ENCODE measurements around the gene LIN9. TPM values are rescaled to one million over a fixed set of nuclear protein-coding genes. Genes with fewer than 3 reads are reported as not detected.

The LIN9 gene
- total RNA-seq, 1 donor from 2014 or later = 14.0 TPM

DNA sequence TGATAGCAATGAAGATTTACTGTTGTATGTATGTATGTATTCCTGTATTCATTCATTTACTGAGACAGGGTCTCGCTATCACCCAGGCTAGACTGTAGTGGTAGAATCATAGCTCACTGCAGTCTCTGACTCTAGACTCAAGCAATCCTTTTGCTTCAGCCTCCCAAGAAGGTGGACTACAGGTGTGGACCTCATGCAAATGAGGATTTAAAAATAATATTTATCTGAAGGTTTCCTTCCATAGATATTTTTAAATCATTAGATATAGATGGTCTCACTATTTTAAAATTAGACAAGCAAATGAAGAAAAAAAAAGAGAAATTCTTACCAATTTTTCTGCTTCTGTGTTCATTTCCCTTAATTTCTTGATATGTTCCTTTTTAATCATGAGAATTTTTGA, 58.5 kb downstream of the LIN9 start:
- Mint-ChIP-seq H3K27me3 (ENCODE audit: low read depth) (no peaks in the 10 kb centered on the region), H3K9me3 (no peaks in the 10 kb centered on the region), H3K4me1 (no peaks in the 10 kb centered on the region), H3K27ac (ENCODE audit: unreplicated experiment) (no peak overlapping the region), H3K4me3 (no peak overlapping the region), H3K36me3 (ENCODE audit: low read depth) (peaks cover 13% of the 10 kb centered on the region)
- no peak for DNase-seq (ENCODE audit: low read depth, low spot score)
- TF ChIP-seq, protein P1, sequence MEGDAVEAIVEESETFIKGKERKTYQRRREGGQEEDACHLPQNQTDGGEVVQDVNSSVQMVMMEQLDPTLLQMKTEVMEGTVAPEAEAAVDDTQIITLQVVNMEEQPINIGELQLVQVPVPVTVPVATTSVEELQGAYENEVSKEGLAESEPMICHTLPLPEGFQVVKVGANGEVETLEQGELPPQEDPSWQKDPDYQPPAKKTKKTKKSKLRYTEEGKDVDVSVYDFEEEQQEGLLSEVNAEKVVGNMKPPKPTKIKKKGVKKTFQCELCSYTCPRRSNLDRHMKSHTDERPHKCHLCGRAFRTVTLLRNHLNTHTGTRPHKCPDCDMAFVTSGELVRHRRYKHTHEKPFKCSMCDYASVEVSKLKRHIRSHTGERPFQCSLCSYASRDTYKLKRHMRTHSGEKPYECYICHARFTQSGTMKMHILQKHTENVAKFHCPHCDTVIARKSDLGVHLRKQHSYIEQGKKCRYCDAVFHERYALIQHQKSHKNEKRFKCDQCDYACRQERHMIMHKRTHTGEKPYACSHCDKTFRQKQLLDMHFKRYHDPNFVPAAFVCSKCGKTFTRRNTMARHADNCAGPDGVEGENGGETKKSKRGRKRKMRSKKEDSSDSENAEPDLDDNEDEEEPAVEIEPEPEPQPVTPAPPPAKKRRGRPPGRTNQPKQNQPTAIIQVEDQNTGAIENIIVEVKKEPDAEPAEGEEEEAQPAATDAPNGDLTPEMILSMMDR (conservative IDR thresholded peaks at IDR 0.05) = no peak

DNA sequence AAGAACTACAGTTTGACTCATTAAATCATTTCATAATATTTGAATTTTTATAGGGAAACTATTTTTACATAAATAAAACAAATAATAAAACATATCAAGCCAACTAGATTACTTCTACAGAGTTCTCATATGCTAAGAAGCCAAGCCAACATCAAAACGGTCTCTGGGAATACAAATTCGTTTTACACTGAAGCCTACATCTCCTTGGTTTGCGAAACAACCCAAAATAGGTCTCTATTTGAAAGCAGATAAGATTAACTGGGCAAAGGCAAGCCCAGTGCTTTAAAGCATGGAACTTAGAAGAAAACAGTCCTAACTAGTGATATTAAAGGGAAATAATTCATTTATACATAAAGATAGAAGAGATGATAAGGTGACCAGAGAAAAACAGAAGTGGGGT, 60.2 kb downstream of the LIN9 start:
- H3K4me1 Mint-ChIP-seq = no peaks in the 10 kb centered on the region
- no peak overlapping the region for H3K4me3 Mint-ChIP-seq
- H3K27ac Mint-ChIP-seq (ENCODE audit: unreplicated experiment) = no peak overlapping the region
- TF ChIP-seq, protein P1 (conservative IDR thresholded peaks at IDR 0.05) = no peak
- DNase-seq (ENCODE audit: low read depth, low spot score) = no peak
- H3K9me3 Mint-ChIP-seq = no peaks in the 10 kb centered on the region
- no peaks in the 10 kb centered on the region for H3K27me3 Mint-ChIP-seq (ENCODE audit: low read depth)
- peaks cover 11% of the 10 kb centered on the region for H3K36me3 Mint-ChIP-seq (ENCODE audit: low read depth)

DNA sequence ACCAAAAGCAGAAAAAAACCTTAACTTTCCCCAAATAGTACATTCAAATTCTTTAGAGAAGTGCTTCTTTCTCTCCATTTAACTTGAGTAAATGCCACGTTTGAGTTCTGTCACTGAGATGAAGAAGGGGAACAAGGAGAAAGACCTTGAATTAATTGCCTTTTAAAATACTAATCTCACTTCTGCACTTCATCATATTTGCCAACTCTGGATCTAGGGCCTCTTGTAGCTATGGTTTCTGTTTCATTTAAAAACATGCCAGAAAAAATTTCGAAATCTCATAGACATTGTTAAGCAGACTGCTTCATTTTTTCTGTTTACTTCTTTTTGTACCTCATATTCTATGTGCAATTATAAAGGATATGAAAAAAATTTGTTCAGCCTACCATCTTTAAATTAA, 60.9 kb downstream of the LIN9 start:
- TF ChIP-seq, protein P1 (conservative IDR thresholded peaks at IDR 0.05) = no peak
- no peaks in the 10 kb centered on the region for H3K4me1 Mint-ChIP-seq

DNA sequence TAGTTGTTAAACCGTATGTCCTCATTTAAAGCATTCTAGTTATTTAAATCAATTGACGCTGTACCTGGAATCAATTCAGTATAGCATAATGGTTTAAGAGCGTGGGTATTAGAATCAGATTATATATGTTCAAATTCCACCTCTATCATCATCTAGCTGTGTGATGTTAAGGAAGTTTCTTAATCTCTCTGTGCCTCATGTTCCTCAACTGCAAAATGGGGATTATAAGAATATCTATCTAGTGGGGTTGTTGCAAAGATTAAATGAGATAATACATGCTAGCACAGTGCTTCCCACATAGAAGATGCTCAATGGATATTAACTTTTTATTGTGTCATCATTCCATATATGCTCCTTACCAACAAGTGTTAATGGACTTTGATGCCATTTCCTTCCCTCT, 69.5 kb downstream of the LIN9 start:
- TF ChIP-seq, protein P1 (conservative IDR thresholded peaks at IDR 0.05) = no peak
- no peaks in the 10 kb centered on the region for H3K27me3 Mint-ChIP-seq (ENCODE audit: low read depth)
- peaks cover 3% of the 10 kb centered on the region for H3K36me3 Mint-ChIP-seq (ENCODE audit: low read depth)
- no peak overlapping the region for H3K27ac Mint-ChIP-seq (ENCODE audit: unreplicated experiment)
- no peaks in the 10 kb centered on the region for H3K9me3 Mint-ChIP-seq
- no peak overlapping the region for H3K4me3 Mint-ChIP-seq
- no peaks in the 10 kb centered on the region for H3K4me1 Mint-ChIP-seq
- DNase-seq (ENCODE audit: low read depth, low spot score) = no peak

More for the DNA sequence above, 60.9 kb downstream of the LIN9 start:
- Mint-ChIP-seq H3K4me3 (no peak overlapping the region), H3K36me3 (ENCODE audit: low read depth) (peaks cover 11% of the 10 kb centered on the region), H3K9me3 (no peaks in the 10 kb centered on the region), H3K27ac (ENCODE audit: unreplicated experiment) (no peak overlapping the region), H3K27me3 (ENCODE audit: low read depth) (no peaks in the 10 kb centered on the region)
- no peak for DNase-seq (ENCODE audit: low read depth, low spot score)

DNA sequence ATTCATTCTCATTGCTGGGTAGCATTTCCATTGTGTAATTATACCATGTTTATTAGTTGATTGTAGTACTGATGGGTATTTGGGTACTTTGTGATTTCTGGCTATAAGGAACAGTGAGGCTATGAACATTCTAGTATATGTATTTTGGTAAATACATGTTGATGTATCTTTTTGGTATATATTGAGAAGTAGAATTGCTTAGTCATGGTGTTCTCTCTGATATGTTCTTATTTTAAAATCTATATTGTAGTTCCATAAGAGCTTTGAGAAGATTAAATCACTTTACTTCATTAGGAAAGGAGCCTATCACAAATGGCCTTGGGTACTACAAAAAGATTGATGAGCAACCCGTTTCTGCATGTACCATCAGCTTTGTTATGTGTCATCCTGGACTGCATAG, 72.1 kb downstream of the LIN9 start:
- TF ChIP-seq, protein P1 (conservative IDR thresholded peaks at IDR 0.05) = no peak
- Mint-ChIP-seq H3K9me3 (no peaks in the 10 kb centered on the region), H3K36me3 (ENCODE audit: low read depth) (peaks cover 3% of the 10 kb centered on the region), H3K27me3 (ENCODE audit: low read depth) (no peaks in the 10 kb centered on the region), H3K27ac (ENCODE audit: unreplicated experiment) (no peak overlapping the region), H3K4me3 (no peak overlapping the region), H3K4me1 (no peaks in the 10 kb centered on the region)
- DNase-seq (ENCODE audit: low read depth, low spot score) = no peak

DNA sequence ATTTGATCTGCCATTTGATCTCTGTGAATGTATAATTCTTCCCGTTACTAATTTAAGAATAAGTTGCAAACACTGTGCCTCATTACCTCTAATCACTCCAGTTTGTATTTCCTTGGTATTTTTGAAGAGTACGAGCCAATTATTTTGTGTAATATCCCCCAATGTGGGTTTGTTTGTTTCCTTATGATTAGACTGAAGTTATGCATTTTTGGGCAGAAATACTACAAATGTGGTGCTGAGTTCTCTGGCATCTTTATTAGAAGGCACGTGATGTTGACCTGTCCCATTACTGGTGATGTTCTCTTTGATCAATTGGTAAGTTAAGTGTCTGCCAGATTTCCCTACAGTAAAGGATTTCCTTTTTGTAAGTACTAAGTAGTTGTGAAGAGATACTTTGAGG, 75.2 kb downstream of the LIN9 start:
- TF ChIP-seq, protein P1 (conservative IDR thresholded peaks at IDR 0.05) = no peak

More for the DNA sequence above, 75.2 kb downstream of the LIN9 start:
- Mint-ChIP-seq H3K27ac (ENCODE audit: unreplicated experiment) (no peak overlapping the region), H3K9me3 (no peaks in the 10 kb centered on the region), H3K36me3 (ENCODE audit: low read depth) (peaks cover 6% of the 10 kb centered on the region), H3K4me3 (no peak overlapping the region), H3K27me3 (ENCODE audit: low read depth) (no peaks in the 10 kb centered on the region), H3K4me1 (no peaks in the 10 kb centered on the region)
- no peak for DNase-seq (ENCODE audit: low read depth, low spot score)

Data from neural crest cell (in vitro differentiated cells).